GM21576 (cell line): ENCODE data around the gene INIP.
"Not testable (repeated sequence)": the region's sequence is repeated elsewhere in the genome, so short reads cannot be mapped to it uniquely, and the experiment has no call there.

ENCODE experiments used
- ATAC-seq: cut with Tn5 transposase; IDR thresholded peaks from one replicate; pipeline ENCODE4 v1.9.1; 2021; ENCODE audit warnings: mild to moderate bottlenecking, moderate library complexity; ENCODE audit not compliant: unreplicated experiment

The INIP gene

DNA sequence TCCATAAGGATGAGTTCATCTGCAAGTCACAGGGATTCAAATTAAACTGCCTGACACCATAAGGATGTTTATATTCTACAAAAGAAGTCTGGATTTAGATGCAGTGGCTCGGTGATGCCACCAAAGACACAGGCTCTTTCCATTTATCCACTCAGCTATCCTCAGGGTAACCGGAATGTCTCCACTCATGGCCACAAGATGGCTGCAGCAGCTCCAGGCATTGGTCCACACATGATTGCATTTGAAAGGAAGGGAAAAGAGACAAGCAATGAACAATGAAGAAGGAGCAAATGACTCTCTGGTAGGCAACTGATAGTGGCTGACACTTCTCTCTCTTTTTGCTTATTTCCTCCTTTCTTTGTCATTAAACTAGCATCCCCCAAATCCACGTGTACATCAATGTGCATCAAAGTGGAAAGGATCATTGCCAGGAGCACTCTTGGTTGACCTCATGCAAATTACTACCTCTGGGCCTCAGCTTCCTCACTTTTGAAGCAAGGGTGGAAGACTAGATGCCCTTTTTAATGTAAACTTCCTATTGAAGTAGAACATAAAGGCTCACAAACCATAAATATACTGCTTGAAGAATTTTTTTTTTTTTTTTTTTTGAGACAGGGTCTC, 25.4 kb upstream of the INIP start:
- no peak for ATAC-seq

DNA sequence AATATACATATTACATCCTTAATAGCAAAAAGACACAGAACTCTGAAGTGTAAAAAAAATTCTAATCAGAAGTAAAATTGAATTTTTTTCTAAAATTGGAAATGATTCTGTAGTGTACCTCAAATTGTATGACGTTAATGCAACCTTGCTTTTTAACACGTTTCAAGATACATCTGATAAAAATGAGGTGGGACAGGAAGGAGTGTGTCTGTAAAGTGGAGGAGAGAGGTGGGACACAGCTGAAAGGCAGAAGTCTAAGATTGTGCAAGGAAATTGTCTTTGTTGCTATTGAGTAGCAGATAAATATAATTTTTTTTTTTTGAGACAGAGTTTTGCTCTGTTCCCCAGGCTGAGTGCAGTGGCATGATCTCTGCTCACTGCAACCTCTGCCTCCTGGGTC, 17.0 kb upstream of the INIP start:
- ATAC-seq = no peak

DNA sequence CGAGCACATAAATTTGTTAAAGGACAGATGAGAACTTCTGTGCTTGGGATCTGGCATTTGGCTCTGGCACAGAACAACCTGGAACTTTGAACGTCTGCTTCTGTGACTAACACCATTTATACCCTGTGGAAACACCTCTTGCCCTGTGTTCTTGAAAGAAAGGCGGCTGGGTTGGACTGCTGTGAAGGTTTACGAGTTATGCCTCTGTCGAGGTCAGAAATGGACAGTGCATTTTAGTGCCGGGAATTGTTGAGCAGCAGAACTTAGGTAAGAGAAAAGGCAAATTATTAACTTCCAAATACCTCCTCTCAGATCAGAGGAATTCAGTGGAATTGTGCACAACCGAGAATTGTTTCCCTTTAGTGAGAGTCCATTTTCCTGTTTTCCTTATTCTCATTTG, 14.1 kb upstream of the INIP start:
- ATAC-seq = no peak

DNA sequence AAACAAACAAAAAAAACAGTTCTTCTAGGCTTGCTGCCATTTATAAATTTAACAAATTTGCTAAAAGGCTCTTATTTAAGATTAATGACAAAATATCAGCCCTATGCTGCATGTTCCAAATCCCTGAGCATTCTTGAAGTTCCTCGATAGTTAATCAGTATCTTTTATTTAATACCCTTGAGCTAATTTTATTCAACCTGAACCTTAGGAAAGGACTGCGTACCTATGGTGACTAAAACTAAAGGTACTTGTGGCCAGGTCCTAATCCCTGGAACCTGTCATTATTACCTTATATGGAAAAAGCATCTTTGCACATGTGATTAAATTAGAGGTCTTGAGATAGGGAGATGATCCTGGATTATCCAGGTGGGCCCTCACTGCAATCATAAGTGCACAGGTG, 10.5 kb upstream of the INIP start:
- ATAC-seq = no peak

DNA sequence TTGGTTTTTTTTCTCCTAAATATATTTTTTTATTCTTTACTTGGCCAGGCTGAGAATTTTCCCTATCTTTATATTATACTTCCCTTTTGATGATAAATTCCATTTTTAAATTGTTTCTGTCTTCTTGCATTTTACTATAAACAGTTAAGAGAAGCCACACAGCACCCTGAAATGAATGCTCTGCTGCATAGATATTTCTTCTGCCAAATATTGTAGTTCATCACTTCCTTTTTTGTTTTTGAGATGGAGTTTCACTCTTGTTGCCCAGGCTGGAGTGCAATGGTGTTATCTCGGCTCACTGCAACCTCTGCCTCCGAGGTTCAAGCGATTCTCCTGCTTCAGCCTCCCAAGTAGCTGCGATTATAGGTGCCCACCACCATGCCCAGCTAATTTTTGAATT, 8.5 kb upstream of the INIP start:
- peak; percentile 61 for ATAC-seq

DNA sequence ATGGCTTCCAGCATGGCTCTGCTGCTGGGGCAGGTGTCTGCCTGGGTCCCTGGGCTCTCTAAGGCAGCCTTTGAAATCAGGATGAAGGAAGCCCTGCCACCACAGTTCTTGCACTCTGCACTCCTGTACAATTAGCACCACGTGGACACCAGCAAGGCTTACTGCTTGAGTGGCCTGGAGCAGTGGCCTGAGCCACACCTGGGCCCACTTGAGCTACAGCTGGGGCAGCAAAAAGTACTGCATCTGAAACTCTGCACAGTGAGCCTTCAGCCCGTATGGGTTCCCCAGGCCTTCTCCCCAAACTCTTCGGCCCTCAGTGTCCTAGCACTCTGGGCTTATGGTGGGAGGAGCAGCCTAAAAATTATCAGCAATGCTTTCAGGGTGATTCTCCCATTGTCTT, 8.0 kb upstream of the INIP start:
- ATAC-seq = peak; percentile 57

DNA sequence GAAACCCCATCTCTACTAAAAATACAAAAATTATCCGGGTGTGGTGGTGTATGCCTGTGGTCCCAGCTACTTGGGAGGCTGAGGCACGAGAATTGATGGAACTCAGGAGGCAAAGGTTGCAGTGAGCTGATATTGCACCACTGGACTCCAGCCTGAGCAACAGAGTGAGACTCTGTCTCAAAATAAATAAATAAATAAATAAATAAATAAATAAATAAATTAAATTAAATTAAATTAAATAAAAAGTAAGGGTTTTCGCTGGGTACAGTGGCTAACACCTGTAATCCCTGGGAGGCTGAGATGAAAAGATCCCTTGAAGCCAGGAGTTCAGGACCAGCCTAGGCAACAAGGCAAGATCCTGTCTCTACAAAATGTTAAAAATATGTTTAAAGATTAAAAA, 4.8 kb upstream of the INIP start:
- ATAC-seq = not testable (repeated sequence)

DNA sequence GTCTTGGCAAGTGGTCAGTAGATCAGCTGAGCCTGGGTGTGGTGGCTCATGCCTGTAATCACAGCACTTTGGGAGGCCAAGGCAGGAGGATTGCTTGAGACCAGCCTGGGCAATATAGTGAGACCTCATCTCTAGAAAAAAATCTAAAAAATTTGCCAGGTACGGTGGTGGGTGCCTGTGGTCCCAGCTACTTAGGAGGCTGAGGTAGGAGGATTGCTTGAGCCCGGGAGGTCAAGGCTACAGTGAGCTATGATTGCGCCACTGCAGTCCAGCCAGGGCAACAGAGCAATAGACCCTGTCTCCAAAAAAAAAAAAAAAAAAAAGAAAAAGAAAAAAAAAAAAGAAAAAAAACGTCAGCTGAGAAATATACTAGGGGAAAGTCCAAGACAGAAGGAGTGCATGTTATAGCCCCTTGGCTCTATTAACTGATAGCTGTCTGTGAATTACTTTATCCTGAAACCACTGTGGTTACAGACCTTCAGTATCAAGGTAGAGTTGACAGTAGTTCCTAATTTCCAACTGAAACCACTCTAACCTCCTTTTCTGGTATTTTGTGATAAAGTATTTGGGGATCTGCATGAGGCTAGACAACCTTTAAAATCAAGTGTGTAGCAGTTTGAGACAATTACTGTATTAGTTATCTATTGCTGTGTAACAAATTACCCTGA, 2.3 kb upstream of the INIP start:
- no peak for ATAC-seq

DNA sequence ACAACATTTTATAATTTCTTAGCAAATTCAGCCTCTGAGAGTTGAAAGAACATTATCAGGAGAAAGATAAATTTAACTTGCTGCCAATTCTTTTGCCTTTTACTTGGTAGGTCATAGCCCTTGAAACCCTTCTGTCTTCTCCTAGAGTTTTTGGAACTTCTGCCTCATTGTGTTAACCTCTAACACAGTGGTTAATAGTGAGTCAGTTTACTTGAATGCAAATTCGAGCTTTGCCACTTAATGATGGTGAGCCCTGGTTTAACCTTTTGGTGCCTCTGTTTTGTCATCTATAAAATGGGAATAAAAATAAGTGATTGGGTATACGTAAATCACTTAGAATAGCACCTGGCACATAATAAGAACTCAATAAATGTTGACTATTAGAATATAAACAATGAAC, 1.8 kb upstream of the INIP start:
- ATAC-seq = no peak

DNA sequence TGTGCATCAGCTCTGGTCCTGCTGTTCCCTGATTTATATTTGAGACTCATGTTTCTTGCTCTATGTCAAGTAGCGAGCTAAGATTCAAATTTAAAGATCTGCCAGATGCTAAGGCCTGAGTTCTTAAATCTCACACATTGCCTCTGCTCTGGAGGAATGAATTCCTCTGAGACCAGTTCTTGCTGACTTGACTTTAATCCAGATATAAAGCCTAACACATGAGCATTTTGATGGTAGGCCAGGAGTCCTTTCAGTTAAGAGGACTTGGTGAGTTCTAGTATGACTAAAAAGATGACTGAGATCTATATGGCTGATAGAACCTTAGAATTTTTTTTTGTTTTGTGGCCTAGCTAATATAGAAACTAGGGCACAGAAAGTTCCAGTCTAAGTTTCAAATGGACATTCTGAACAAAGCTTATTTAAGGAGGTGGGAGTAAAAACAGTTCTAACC, 1.3 kb upstream of the INIP start:
- ATAC-seq = no peak

DNA sequence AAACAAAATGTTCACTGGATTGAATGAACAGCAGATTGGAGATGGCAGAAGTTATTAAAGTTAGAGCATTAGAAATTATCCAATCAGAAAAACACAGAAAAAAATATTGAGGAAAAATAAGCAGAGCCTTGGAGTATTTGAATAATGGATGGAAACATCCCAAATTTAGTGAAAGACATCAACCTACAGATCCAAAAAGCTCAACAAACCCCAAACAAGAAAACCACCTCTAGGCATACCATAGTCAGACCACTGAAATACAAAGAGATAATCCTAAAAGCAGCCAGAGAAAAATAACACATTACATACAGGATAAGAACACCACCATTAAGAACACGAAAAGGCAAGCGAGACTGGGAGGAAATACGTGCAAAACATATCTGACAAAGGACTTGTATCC, 5.2 kb downstream of the INIP start:
- ATAC-seq = no peak

DNA sequence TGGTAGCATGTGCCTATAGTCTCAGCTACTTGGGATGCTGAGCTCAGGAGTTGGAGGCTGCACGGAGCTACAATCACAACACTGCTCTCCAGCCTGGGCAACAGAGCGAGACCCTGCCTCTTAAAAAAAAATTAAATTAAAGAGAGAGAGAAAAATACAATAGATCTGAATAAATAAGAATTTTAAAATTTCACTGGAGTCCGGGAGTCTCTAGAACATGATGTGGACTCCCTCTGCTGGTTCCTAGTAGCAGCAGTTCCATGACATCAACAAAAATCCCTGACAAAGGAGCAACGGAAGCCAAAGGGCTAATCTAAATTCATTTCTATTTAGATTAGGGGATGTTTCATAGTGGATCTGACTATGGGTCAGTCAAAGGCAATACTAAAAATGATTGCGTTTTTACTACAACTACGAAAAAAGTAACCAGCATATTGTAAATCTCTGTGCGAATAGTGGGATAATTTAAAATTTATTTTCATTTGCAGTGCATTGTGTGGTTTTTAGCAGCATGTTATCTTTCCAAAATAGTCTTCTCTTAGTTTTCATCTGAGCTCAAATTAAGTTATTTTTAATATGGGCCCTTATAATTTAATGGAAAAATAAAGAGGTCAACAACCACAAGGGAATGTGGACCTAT, 6.7 kb downstream of the INIP start:
- ATAC-seq = no peak

DNA sequence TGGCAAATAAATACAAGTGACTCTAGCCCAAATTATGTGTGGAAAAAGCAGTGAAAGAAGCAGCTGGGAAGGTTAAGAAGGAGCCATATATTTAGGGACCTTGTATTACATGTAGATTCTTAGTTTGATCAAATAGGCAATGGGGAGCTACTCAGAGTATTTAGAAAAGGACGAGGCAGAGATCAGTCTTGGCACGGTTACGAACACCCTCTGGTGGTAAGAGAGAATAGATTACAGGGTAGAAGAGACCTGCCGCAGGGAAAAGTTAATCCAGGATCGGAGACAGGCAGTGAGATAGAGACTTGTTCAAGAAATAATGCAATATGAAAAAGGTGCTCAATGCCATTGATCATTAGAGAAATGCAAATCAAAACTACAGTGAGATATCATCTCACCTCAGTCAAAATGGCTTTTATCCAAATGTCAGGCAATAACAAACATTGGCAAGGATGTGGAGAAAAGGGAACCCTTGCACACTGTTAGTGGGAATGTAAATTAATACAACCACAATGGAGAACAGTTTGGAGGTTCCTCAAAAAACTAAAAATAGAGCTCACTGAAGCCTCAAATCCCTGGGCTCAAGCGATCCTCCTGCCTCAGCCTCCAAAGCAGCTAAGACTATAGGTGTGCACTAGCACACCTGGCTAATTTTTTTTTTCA, 12.0 kb downstream of the INIP start:
- no peak for ATAC-seq

DNA sequence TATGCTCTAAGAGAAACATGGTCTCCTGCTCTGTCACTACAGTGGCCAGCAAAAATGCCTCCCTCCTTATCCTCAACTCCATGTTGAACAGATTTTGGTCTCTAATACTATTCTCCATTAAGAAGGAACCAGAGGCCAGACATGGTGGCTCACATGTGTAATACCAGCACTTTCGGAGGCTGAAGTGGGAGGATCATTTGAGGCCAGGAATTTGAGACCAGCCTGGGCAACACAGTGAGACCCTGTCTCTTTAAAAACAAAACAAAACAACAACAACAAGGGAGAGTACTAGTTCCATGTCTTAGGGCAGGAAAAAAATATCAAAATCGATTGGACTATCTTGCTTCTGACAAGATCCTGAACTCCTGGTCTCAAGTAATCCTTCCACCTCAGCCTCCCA, 14.6 kb downstream of the INIP start:
- ATAC-seq = no peak

DNA sequence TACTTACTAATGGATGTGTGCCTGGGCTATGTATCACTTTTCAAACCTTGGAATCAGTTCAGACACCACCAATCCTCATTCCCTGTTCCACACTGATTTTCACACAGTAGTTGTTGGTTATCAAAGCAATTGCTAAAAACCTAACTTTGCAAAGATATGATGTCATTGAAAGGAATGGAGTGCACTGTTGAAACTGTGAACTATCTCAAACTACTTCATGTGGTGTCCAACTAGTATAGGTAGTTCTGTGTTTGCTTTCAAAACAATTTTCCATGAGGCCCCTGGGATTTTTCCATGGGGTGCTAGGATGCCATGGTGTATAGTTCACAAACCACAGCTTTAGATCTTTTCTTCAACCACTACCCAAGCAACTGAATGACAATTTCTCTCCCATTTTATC, 17.8 kb downstream of the INIP start:
- ATAC-seq = no peak

DNA sequence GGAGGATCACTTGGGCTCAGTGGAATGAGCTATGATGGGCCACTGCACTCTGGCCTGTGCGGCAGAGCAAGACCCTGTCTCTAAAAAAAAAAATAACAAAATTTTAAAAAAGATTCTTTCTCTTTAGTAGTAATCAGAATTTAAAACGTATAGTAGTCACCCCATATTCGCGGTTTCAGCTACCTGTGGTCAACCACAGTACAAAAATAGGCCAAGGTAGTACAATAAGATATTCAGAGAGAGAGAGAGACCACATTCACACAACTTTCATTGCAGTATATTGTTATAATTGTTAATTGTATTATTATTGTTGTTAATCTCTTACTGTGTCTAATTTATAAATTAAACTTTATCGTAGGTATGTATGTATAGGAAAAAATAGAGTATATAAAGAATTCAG, 18.7 kb downstream of the INIP start:
- ATAC-seq = peak; percentile 79

DNA sequence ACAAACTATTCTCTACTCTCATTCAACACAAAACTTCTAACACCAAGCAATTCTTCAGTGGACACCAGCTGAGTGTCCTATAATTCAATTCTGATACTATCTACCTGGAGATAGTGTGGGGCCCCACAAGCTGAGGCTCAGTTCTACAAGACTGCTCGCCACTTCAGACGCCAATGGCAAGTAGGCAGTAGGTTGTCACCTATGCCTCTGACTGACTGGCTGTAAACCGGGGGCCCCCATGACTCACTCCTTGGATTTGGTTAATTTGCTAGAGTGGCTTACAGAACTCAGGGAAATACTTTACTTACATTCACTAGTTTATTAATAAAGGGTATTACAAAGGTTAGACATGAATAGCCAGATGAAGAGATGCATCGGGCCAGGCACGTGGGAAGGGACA, 21.5 kb downstream of the INIP start:
- ATAC-seq = no peak

DNA sequence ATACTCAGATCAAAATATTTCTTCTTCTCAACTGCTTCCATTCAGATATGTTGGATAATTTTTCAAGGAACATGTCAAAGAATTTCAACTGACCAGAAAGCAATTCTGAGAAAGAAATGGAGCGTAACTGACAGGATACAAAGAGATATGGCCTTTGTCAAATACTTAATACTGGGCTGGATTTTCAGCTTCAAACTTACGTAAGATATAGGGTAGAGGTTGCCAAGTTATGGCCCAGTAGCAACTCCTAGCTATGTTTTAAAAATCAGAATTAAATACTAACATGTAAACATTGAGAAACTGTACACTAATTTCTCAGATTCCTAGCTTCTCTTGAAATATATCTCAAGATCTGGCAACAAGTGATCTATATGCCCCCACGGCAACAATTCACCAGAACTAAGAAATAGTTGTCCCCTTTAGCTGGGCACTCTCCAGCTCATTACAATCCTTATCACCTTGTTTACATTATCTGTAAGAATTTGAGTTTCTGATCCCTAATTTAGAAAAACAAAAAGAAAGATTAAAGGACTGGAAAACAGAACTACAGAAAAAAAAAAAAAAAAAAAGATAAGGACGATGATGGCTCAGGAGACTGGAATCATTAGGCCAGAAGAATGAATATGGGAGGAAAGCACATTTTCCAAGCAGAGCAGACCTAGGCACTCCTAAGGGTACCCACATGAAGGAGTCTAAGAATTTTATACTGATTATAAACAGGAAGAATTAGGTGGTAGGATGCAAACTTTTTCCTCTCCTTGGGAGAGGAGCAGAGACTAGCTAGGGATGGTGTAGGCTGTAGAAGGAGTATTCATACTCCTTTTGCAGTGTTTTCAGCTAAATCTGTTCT, 23.0 kb downstream of the INIP start:
- ATAC-seq = no peak

DNA sequence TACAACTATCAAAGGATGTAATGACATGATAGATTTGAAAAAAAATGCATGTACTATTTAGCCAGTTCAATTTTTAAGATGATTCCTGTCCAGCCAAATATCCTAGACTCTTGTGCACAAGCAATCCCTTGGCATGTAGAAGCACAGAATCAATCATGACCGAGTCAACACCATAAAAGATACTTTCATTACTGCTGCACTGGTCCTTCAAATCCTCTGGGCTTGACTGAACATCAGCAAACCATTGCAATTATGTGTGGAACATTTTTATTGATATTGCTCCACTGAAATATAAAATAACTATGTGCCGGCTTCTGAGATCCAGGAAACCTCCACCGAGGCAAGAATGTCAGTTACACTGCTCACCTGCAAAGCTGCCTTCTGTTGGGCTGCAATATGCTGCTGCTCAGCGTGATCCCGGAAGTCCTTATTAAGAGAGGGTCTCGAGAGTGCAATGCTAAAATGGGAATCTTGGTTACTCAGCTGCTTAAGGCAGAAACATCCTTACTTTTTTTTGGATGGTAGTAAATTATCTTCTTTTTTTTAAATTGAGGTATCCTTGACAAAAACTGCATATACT, 28.7 kb downstream of the INIP start:
- ATAC-seq = no peak

DNA sequence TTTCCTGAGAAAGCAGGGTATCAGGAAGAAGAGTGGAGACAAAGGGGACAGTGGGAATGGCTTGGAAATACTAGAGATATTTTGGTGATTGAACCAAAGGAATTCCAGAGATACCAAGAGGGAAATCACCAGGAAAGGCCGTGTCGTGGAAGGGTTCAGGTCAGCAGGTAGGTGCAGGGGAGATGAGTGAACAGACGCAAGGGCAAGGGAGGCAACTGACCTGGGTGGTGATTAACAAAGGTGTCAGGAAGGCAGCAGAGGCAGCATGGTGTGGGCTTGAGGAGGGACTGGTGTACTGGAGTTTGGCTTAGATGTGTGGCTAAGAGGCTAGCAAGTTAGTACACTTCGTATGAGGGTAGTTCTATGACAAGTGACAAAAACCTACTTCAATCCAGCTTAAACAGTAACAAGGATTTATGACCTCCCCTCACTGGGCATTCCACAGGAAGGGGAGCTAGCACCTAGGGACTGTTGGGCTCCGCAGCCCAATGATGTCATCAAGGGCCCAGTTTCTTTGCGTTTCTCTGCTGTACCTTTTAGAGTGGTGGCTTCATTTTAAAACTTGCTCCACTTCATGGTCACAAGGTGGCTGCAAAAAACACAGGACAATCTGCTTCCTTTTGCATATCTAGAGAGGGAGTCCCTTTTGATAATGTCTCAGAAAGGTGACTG, 37.0 kb downstream of the INIP start:
- no peak for ATAC-seq
